ELF-1 (cell line): Measurements from ENCODE around the gene SEZ6.
A peak's percentile ranks its signal among the peaks of the same experiment; 100 is the strongest.

Source experiments
- DNase-seq: peaks from one replicate; pipeline ENCODE4 v3.0.0-alpha.2; 2016; ENCODE audit warnings: low read depth, low spot score

The SEZ6 gene

GRCh38 chr17:28957277-28957991 lies 48.4 kb downstream of the SEZ6 start:
- DNase-seq, result no peak

- DNase-seq, result no peak
These were observed 49.0 kb downstream of the SEZ6 start for GRCh38 chr17:28956861-28957260.

DNA sequence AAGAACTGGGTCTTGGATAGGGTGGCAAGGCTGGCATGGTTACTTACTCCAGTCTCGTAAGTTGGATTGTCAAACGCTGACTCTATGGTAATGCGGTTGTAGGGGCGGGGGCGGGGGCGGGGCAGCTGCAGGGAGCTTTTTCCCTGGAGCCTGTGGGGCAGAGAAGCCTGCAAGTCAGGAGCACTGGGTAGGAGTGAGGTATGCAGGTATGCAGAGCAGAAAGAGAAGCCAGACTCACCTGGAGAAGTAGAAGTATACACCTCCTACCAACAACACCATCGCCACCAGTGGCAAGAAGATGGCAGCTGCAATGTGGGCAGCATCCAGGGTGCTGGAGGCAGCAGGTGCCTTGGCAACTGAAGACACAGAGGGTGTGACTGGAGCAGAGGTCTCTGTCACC lies 49.7 kb downstream of the SEZ6 start:
- peak; percentile 58 for DNase-seq

- DNase-seq, result no peak
These were observed 50.4 kb downstream of the SEZ6 start for GRCh38 chr17:28955408-28955807.

DNA sequence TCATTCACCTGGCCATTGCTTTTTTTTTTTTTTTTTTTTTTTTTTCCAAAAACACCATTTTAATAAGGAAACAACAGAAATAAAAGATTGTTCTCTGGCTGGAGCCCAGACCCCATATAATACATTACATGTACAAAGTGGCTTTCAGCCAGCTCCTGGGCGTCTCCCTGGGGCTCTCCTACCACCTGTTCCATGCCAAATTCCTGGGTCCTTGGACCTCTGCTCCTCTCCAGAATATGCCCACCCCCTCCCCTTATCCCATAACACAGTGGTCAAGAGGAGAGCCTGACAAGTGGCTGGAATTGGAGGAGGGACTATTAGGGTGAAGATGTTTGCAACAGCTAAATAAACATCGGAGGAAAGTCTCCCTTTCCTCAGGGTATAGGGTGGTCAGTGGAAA lies 50.9 kb downstream of the SEZ6 start:
- no peak for DNase-seq

DNA sequence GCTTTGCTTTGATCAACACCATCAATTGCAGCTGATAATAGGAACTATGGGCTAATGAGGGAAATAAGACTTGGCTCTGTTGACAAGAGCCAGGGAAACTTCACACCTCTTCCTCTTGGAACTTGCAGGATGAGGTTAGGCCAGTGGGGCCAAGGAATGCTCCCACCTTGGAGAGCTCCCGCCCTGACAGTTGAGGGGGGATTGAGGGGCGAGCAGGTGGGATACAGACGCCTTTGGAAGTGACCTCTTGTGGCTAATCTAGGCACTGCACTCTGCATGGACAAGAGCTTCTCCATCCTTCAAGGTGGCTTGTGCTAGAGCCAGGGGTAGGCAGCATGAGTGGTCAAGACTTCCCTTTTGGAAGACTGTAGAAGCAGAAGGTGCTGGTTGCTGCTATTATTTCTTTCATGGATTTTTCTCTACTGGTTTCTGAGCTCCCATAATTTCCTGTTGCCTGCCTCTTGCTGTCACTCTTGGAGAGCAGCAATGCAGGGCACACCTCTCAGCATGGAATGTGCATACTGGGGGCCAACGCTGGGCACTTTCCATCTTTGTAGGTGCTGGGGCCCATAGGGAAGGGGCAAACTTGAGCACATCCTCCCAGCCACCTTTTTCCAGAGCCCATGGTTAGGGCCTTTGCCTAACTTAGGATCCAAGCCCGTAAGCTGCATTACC lies 52.3 kb downstream of the SEZ6 start:
- peak; percentile 90 for DNase-seq

DNA sequence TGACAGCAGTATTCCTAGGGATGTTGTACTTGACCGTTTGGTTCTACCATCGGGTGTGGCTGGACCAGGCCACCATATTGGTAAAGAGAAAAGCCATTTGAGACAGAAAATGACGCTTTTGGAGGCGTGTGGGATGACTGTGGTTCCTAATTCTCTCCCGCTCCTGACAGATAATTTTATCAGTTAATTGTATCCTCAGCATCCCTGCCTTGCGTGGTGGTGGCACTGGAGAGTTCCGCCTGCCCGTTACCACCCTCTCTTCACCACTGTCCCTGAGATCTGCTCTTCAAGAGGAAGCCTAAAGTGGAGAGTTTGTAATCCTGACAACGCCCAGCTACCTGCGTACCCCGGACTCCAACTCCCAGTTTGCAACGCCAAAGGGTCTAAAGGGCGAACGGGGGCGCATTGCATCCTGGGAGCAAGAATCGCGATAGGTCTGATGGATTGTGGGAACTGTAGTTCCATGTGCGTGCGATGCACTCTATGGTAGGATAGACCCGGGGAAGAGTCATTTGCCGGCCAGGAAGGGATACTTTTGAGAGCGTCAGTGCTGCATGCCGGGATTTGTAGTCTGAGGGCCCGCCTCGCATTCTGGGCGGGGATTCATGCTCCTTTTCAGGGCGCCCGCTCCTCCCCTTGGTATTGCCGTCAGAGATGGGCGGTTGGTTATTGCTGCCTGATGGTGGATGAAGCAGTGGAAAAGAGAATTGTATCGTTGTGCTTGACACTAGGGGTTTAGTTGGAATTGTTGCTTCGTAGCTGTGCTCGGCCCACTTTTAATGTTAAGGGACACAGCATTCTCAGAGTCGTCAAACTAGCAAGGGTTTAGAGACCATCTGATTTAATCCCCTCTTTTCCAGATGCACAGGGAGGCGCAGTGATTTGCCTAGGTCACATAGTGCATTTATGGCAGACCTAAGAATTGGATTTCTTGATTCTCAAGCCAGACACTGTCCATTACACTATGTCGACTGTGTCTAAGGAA lies 53.5 kb downstream of the SEZ6 start:
- DNase-seq, result peak; percentile 98

DNA sequence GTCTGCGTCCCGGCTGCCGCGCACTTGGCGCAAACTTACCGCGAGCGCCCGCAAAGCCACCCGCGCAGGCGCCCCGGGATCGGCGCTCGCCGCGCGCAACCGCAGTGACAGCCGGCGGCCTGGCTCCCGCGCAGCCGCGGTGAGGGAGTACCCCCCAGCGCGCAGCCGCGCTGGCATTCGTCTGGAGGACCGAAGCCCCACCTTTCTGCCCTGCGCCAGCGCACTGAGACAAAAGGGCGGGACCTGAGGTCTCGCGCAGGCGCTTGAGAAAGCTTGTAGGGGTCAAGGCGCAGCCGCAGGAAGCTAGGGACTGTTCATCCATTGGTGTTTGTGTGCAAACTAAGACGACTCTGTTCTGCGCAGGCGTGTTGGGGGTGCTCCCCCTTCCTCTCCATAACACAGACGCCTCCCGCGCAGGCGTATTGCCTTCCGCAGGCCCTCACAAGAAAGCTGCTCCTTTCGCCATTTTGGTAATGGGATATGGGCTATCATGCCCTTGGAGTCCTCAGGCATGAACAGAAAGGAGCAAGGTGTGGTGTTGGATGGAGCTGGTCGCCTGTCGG lies 54.3 kb downstream of the SEZ6 start, which contains the start of gene PHF12:
TSS of gene PHF12 (minus strand) at position 91 of the 563 bp plus-strand sequence. CDS start 558 bp downstream, outside the sequence.
- DNase-seq, result peak; percentile 100

GRCh38 chr17:28950752-28951427 lies 54.9 kb downstream of the SEZ6 start:
- DNase-seq, result no peak

DNA sequence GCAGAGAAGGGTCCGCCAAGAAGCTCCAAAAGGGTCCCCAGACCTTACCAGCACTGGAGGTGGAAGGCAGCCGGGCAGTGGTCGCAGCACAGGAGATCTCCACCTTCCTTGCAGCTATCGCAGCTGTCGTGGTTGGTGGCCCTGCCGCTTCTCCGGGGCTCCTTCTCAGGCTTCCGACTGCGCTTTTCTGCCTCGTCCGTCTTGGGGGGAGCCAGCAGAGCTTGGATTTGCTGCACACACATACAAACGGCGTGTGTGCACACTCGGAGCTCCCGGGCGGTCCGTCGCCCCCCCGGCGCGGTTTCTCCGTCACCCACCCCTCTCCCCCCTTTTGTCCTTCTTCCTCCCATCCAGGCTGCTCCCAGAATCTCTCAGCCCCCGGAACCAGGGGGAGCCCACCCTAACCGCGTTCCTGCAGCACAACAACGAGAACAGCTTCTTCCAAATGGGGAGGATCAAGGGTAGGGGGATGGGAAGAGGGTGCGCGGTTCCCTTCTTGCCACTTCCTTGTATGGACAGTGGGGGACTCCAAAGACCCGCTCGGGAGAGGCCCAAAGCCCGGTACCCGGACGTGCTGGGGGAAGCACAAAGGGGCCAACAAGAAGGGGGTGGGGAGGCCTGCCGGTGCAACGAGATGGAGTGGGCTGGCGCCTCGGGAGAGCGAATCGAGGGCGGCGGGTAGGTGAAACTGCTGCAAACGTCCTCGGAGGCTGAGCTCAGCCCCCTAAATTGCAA lies 55.6 kb downstream of the SEZ6 start:
- DNase-seq, result peak; percentile 56

- DNase-seq, result peak; percentile 81
These were observed 56.4 kb downstream of the SEZ6 start for GRCh38 chr17:28949185-28950016.

GRCh38 chr17:28948873-28949184 lies 57.0 kb downstream of the SEZ6 start:
- no peak for DNase-seq

DNA sequence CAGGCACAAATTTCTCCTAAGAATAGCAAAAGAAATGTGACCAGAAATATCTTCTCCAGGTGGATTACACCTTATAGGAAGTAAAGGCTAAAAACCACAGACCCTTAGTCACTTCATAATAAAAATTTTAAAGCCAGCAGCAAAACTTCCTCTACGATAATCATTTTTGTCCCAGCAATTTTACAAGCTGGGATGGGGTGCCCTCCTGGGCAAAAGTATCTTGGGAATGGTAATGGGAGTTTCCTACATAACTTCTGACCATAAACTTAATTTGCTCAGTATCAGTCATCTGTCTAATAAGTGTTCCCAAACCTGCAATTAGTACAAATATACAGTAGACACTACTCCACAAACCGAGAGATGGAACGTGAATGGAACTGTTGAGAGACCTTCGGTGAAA lies 57.5 kb downstream of the SEZ6 start:
- DNase-seq, result no peak

GRCh38 chr17:28947639-28948038 lies 58.2 kb downstream of the SEZ6 start:
- DNase-seq, result no peak

- DNase-seq, result no peak
These were observed 59.6 kb downstream of the SEZ6 start for GRCh38 chr17:28946239-28946638.

DNA sequence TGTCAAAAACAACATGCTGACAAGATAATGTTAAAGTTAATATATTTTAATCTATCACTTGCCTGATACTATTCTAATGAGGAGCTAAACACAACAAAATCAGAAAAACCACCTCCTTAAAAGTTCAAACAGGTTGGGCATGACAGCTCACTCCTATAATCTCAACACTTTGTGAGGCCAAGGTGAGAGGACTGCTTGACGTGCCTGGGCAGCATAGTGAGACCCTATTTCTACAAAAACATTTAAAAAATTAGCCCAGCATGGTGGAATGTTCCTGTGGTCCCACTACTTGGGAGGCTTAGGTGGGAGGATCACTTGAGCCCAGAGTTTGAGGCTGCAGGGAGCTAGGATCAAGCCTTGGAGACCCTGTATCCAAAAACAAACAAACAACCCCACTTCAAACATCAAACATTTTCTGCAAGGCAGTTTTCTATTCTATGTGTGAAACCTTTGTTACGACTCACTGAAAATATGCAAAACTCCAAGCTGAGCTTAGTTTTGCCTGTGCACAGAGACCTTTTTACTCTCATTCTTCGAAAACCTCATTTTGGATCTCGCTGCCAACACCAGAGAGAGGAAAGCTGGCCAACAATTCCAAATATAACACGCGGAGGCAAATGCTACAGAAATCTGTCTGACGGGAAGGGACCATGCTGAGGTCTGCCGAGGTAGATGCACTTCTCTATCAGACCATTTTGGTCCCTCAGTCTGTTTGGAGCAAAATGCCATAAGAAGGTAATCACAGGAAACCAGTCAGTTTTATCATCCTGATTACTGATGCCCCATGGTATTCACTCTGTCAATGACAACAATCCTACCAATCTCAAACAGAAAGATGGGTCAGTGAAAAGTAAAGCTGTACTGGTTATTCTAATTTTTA lies 60.7 kb downstream of the SEZ6 start:
- DNase-seq, result no peak

- DNase-seq, result no peak
These were observed 61.5 kb downstream of the SEZ6 start for GRCh38 chr17:28944343-28944742.

DNA sequence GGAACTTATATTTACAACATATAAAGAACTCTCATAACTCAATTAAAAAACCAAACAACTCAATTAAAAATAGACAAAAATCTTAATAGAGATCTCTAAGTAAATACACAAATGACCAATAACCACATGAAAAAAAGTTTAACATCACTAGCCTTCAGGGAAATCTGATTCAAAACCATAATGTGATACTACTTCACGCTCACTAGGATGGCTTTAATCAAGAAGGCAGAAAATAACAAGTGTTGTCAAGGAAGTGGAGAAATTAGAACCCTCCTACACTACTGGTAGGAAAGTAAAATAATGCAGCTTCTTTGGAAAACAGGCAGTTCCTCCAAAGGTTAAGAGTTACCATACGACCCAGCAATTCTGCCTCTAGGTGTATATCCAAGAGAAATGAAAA lies 62.9 kb downstream of the SEZ6 start:
- DNase-seq, result no peak

DNA sequence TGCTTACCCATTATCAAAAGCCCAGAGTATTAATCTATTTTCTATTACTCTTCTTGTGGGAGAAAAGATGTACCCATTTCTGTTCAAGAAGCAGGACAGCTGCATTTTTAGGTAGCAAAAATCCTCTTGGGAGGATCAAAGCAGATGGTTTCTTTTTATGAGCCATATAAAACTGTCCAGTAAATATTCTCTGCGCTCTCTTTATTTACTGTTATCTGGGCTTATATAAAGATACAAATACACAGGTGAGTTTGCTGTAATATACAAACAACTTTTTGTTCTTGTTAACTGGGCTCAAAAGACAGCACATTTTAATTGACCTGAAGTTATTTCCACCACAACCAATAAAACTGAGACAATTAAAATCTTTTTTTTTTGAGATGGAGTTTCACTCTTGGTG lies 64.6 kb downstream of the SEZ6 start:
- no peak for DNase-seq
